GM12872 (cell line): ENCODE results near the gene TACC3.

Experiments used
- TF ChIP-seq, protein P1 (sequence below): IDR thresholded peaks from 3 replicates; pipeline ENCODE4 v1.5.1; 2011; ENCODE audit warnings: low read depth, mild to moderate bottlenecking, low read length, moderate library complexity; ENCODE audit not compliant: insufficient read depth

TACC3 gene

DNA sequence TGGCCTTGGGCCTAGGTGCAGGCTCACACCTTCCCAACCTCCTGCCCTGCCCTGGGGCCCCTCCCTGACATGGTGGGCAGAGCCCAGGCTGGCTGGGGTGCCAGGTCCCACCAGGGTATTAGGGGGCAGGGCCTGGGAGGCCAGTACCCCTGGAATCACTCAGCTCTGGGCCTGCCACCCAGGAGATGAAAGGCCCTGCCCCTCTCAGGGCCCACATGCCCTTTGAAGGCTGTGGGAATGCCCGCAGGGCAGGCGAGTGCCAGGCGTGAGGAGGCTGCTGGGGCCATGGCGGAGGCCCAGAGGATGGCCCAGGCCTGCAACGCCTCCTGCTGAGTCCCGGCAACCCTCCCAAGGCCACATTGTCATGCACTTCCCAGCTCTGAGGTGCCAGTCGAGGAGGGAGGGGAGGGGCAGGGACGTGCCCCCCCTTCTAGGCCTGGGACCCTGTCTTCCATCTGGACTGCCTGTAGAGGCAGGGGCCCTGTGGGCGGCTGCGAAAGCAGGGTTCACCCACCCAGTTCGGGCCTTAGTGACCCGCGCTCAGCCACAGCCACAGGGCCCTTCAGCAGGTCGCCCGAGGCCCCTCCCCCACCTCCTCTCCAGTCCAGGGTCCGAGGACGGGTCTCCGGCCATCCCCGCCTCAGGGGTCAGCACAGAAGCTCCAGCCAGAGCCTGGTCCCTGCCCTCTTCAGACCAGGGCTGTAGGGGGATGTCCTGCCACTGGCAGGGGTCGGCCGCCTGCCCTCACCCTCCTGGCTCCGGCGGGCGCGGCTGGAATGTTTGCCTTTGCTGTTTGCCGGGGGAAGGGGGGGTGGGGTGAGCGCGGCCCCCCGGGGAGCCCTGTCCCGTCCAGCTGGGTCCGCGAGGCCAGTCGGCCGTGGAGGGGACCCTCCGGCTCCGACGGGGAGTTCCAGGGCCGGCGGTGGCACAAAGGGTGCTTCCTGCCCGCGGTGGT lies 45.1 kb downstream of the TACC3 start:
- TF ChIP-seq, protein P1, sequence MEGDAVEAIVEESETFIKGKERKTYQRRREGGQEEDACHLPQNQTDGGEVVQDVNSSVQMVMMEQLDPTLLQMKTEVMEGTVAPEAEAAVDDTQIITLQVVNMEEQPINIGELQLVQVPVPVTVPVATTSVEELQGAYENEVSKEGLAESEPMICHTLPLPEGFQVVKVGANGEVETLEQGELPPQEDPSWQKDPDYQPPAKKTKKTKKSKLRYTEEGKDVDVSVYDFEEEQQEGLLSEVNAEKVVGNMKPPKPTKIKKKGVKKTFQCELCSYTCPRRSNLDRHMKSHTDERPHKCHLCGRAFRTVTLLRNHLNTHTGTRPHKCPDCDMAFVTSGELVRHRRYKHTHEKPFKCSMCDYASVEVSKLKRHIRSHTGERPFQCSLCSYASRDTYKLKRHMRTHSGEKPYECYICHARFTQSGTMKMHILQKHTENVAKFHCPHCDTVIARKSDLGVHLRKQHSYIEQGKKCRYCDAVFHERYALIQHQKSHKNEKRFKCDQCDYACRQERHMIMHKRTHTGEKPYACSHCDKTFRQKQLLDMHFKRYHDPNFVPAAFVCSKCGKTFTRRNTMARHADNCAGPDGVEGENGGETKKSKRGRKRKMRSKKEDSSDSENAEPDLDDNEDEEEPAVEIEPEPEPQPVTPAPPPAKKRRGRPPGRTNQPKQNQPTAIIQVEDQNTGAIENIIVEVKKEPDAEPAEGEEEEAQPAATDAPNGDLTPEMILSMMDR: no peak

DNA sequence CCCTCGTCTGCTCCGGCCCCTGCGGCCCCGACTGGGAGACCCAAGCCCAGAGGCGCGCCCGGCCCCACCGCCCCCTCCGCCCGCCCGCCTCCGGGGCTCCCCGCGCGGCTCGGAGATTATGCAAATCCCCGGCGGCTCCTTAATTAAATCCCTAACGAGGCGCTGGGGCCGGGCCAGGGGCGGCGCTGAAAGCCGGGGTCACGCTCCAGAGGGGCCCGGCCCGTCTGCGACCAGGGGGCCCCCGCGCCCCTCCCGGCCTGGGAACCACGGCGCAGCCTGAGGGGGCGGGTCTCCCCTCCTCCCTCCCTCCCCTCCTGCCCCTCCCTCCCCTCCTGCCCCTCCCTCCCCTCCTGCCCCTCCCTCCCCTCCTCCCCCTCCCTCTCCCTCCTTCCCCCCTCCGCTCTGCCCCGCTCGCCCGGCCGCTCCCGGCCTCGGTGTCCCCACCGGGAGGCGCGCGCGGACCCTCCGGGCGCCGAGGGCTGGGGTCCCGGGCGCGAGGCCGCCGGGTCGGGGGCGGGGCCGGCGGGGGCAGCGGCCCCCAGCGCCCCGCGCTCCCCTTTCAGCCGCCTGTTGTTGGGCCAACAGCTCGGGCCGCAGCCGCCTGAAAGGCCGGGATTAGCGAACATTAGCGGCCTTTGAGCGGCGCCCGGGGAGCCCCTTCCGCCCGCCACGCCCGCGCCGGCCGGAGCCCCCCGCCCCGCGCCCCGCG lies 45.9 kb downstream of the TACC3 start:
- TF ChIP-seq, protein P1: no peak

DNA sequence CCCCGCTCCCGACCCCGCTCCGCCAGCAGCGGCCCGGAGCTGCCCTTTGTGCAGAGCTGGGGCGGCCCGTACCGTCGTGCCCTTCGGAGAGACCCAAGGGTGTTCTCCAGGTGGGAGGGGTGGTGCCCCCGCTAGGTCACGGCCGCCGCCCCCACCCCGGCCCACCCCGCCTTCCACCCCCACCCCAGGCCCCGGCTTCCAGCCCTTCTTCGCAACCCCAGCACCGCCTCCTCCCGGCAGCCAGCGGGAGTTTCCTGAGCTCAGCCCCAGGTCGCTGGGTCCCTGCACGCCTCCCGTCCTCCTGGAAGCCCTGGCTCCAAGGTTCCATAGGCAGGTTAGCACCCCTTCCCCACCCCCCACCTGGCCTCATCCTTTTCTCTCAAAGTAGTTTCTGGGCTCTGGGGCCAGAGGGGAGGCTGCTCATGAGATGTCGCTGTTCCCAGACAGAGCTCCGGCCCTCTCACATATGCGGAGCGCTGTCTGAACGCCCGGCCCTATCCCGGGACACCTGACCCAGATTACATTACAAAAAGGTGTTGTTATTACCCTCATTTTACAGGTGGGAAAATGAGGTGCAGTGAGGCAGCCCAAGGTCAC lies 46.5 kb downstream of the TACC3 start:
- TF ChIP-seq, protein P1: peak; percentile 49; the same call in 2 of the 3 replicates

DNA sequence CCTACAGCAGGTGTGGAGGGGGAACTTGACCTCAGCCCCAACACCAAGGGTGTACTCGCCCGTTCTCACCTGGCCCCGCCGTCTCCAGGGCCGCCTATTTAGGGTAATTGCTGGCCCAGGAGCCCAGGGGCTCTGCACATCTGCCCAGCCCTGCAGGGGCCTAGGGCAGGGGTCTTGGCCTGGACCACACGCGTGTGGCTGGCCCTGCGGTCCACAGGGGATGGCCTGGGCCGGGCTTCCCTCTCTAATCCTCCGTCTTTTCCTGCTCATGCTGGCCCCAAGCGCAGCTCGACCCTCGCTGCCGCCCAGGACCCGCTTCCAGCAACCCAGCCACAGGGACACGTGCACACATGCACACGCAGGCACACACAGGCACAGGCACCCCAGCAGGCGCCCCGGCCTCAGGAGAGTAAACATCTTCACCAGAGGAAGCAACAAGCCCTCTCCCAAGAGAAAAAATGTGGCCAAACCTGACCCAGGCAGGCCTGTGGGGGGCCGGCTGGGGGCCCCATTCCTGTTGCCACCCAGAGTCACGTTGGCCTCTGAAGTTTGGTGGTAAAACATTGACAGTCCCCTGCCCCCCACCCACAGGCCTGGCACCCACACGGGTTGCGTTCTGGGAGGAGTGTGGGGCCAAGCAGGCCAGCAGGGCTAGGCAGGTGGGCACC lies 47.2 kb downstream of the TACC3 start:
- TF ChIP-seq, protein P1: no peak

DNA sequence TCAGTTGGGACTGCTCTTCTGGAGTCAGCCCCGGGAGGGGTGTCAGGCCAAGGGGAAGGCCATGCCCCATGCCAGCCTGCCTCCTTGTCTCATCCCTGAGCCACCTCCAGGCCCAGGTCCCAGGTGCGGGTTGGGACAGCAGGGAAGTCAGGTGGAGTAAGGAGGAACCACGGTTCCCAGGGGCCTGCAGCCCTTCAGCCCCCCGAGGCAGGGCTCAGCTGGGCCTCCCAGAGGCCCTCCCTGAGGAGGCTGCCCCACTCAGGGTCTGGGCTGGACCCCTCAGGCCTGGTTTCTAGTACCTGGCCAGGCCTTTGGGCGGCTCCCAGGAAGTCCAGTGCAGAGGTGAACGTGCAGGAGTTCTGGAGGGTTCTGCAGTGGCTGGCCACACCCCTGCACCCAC lies 48.4 kb downstream of the TACC3 start:
- TF ChIP-seq, protein P1: no peak

DNA sequence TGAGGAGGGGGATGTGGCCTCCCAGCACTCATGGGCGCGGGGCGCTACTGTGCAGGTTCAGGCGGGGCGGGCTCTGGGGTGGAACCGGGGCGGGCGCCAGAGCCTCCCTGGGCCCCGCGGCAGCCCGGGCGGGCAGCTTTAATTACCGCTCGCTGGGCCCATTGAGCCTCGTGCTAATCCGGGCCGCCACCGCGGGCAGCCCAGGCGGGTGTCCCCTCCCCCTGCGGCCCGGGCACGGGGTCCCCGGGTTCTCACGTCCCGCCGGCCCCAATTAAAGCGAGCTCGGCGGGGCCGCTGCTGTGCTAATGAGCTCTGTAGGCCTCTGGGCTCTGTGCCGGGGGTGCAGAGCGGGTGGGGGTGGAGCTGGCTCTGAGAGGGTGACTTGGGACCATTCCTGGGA lies 48.9 kb downstream of the TACC3 start:
- TF ChIP-seq, protein P1: no peak
